Epidermal melanocyte (primary cell): ENCODE data around the gene WDR37.
"Not testable (repeated sequence)": the region's sequence is repeated elsewhere in the genome, so short reads cannot be mapped to it uniquely, and the experiment has no call there.

Source experiments
- DNase-seq: peaks from one replicate; pipeline ENCODE4 v3.0.0; 2011; ENCODE audit warnings: low spot score; ENCODE audit not compliant: insufficient read length

The WDR37 gene, protein sequence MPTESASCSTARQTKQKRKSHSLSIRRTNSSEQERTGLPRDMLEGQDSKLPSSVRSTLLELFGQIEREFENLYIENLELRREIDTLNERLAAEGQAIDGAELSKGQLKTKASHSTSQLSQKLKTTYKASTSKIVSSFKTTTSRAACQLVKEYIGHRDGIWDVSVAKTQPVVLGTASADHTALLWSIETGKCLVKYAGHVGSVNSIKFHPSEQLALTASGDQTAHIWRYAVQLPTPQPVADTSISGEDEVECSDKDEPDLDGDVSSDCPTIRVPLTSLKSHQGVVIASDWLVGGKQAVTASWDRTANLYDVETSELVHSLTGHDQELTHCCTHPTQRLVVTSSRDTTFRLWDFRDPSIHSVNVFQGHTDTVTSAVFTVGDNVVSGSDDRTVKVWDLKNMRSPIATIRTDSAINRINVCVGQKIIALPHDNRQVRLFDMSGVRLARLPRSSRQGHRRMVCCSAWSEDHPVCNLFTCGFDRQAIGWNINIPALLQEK

DNA sequence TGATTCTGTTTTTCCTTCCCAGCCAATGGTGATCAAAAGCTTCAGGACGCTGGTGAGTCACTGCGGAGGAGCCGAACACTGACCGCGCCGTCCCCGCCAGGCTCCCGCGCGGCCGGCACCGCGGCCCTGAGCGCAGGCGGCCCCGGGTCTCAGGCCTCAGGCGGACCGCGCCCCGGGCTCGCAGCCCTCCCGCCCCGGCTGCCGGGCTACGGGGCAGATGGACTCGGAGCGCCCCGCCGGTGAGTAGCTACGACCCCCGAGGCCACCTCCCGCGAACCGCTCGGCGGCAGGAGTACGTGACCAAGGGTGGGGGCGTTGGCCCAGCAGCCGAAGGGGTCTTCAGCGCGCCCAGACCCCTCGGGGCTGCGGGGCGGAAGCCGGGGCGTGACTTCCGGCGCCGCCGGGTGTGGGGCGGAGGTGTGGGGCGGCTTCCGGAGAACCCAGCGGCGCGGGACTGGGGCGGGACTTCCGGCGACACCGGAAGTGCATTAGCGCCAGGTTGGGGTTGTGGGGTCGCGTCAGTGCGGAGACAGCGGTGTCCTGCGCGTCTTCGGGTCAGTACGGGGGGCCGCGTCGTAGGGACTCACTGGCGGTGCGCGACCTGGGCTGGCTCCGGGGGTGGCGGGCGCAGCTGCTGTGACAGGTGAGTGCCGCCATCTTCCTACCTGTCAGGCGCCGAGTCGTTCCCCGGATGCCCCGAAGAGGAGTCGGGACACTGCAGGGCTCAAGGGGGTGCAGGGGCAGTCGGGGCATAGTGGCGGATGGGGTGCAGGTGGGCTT lies at the start of gene WDR37:
TSS of gene WDR37 (plus strand) at position 60 of the 780 bp plus-strand sequence. CDS start 15,771 bp downstream, outside the sequence.
- peak; percentile 85 for DNase-seq

DNA sequence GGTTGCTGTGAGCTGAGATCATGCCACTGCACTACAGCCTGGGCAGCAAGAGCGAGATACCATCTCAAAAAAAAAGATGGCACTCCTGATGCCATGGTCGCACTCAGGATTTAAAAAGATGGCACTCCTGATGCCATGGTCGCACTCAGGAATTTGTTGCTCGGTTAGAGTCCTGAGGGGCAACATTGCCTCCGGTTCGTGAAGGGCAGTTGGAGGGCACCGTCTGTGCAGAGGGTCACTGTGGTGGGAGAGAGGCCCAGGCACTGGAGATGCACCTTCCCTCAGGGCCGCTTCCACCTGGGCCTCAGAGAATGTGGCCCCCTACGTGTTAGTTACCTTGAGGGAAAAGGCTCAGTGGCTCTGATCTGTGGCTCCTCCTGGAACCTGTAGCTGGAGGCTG lies 49.6 kb upstream of the WDR37 start:
- DNase-seq: no peak

DNA sequence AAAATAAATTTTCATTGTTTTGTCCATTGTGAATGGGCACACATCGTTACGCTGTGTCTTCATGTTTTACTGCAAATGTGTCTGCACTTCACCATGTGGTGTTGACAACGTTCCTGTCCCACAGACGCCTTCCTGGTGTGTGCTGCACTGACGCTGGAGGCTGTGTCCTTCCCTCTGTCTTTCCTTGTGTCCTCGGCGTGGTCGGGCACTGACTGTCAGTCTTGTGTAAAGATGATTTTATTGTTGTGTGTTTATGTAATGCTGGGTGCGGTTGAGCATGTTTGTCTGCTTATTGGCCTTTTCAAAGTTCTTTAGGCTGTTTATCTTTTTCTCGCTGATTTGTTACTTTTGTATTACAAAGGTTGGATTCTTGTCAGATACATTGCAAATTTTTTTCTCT lies 48.6 kb upstream of the WDR37 start:
- DNase-seq: no peak

DNA sequence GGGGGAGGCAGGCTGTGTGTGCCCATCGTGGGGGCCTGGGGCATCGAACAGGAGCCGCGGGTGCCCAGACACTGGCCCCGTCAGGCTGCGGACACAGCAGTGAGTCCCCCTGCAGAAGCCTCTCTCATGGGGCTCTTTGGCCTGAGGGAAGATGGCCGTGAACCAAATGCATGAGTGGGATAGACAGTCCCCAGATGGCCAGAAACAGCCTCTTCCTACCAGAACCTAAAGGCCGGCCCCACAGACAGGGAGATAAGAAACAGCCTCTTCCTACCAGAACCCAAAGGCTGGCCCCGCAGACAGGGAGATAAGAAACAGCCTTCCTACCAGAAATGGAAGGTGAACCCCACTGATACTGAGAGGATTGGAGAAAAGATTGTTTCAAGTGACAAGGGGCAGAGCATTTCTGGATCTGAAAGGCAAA lies 47.1 kb upstream of the WDR37 start:
- no peak for DNase-seq

DNA sequence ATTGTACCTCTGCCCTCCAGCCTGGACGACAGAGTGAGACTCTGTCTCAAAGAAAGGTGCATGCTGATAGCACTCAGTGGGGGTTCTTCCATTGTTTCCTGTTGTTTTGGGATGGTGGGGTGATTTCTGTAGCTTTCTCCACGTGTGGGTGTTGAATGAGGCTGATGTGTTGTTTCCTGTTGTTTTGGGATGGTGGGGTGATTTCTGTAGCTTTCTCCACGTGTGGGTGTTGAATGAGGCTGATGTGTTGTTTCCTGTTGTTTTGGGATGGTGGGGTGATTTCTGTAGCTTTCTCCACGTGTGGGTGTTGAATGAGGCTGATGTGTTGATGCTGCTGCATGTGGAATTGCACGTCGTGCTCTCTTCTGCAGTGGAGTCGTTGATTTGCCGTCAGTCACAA lies 46.2 kb upstream of the WDR37 start:
- DNase-seq: not testable (repeated sequence)

DNA sequence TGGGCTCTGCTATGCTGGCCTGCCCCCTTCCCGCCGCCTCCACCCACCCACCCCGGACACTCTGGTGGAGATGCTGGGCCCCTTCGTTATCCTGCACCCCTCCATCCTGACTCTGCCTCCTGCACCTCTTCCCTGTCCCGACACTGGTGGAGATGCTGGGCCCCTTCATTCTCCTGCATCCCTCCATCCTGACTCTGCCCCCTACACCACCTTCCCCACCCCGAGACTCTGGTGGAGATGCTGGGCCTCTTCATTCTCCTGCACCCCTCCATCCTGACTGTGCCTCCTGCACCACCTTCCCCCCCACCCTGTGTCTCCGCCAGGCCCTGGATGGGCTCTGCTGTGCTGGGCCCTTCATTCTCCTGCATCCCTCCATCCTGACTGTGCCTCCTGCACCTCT lies 45.5 kb upstream of the WDR37 start:
- no peak for DNase-seq

DNA sequence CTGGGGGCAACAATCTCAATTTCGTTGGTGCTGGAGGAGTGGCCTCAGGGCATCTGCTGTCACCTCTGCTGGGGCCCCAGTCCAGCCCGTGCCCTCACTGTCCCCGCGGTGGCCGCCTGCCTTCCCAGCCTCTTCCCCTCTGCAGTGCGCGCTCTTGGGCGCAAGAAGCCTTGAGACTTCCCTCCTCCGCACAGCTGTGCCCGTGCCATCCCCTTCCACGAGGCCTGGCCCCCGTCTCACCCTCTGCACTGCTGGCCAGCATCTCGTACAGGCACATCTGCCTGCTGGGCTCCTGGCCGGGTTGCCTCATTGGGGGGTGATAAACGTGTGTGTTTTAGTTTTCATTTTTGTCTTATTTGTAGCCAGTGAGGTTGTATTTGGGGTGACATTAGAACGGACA lies 44.5 kb upstream of the WDR37 start:
- no peak for DNase-seq

DNA sequence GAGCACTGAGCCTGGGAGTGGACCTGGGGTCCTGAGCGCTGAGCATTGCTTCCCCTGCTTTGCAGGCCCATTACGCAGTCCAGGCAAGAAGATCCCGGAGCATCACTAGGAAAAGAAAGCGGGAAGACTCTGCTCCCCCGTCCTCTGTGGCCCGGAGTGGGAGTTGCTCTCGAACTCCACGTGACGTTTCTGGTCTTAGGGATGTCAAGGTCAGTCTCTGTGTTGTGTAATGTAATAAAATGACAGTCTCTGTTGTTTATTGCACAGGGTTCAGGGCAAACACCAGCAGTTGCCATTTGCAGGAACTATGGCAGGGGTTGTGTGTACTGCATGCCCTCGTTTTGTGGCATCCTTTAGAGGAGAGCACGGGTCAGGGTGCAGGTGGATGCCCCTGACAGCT lies 40.5 kb upstream of the WDR37 start:
- DNase-seq: no peak

DNA sequence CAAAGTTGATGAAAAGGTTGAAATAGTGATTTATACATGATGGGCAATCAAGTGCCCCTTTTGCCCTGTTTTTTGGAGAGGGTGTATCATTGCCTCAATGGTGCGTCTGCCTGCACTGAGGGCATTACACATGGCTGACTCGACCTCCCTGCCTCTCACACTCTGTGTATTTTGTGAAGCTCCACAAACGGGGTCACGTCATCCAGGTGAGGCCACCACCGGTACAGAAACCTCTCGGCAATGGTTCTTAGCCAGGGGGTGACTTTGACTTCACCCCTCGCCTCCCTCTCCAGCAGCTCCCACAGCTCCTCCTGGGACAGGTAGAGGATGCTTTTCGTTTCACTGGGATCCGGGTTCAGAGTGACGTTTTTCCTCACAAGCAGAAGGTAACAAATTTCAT lies 36.8 kb upstream of the WDR37 start:
- no peak for DNase-seq

DNA sequence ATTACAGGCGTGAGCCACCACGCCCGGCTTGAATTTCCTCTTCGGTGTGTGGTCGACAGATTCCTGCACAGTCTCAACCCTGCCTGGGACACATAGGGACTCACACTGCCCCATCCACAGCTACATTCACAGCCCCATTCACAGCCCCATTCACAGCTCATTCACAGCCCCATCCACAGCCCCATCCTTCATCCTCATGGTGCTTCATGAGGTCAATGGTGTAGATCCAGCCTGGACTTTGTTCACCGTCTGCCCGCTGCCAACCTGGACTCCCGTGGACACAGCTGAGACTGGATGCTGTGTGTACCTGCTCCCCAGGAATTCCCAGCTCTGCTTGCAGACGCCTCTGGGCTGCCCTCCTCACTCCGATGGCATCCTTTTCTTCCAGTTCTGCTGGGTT lies 35.7 kb upstream of the WDR37 start:
- DNase-seq: no peak

DNA sequence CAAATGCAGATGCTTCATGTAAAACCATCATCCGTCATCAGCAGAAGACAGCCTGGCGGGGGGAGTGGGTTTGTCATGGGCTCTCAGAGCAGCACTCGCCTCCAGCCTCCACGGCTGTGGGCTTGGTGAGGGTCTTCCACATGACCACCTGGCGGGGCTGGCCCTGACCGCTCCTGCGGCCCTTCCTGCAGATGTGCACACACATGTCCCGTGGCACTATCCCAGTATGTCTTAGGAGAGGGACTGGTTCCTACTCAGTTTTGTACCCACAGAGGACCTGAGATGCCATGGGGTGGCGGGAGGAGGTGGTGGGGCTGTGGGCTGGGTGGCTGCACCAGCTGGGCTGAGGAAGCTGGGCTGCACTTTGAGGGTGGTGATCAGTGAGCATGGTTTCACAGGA lies 35.2 kb upstream of the WDR37 start:
- DNase-seq: no peak

DNA sequence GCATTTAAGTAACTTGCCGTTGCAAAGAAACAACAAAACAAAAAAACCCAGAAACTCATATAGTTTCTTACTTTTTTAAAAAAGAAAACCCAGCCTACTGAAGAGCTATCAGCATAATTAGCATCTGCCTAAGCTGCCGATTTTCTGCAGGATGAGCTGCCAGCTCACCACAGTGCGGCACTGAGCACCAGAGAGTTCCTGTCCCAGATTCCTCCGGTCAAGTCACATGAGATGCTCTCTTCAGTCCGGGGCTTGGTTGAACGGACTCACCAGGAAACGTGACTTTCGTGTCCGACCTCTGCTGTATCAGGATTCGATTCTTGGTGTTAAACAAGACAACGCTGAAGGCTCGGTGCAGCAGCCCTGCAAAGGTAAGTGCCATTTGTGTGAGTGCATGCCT lies 33.8 kb upstream of the WDR37 start:
- DNase-seq: no peak

DNA sequence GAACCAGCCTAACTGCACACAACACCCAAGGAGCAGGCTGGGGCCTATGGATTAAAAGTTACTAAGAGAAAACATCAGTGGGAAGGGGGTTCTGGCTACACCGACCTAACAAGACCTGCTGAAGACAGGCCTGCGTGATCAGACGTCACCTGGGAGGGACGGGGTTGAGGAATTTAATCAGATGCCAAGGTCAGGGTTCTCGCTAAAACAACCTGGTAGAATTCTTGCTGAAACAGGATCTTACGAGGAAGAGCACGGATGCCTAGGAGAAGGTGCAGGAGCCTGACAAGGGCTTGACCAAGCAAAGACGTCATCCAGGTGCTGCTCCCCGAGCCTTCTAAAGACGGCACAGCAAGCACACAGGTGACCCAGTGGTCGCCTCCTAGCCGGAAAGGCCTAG lies 32.1 kb upstream of the WDR37 start:
- DNase-seq: no peak

DNA sequence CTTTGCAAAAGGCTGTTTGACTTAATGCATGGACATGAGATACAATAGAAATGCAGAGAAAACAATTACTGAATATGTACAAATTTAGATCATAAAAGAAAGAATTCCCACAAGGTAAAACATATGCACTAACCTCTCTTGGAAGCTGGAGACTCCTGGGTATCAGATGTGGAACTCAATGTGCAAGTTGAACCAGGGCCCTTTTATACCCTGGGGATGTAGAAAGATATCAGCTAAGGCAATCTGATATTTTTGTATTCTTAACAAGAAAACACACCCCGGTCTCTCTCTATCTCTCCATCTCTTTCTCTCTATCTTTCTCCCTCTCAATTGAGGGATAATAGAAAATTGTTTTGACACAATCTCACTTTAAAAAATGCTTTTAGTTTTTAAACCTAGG lies 30.5 kb upstream of the WDR37 start, which contains the start of gene IDI2:
TSS of gene IDI2 (minus strand) at position 177 of the 400 bp plus-strand sequence. CDS start 1,136 bp downstream, outside the sequence.
- DNase-seq: no peak

DNA sequence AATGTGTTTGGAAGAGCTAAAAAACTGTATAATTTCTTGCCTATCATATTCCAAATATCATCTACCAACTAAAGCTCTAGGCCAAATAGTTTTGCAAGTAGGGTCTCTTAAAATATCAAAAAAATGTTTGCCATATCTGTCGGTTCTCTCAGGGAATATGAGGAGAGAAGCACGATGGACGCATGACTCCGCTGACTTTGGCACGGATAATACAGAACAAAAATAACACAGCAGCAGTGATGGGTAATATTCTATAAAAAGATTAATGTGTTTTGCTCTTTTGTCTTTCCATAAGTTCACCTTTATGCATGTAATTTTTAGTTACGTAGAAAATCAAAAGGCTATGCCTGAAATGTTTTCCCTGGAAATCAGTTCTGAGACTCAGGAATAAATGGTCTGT lies 29.6 kb upstream of the WDR37 start:
- no peak for DNase-seq

DNA sequence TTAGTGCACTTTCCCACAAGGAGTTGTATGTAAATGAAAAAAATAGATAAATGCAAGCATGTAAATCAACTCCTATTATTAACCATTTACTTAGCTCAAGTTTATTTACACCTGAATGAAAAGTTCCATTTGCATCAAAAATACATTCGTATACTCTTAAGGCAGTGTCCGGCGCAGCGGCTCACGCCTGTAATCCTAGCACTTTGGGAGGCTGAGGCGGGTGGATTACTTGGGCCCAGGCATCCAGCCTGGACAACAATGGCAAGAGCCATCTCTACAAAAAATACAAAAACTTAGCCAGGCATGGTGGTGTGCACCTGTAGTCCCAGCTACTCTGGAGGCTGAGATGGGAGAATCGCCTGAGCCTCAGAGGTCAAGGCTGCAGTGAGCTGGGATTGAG lies 26.3 kb upstream of the WDR37 start:
- DNase-seq: no peak

DNA sequence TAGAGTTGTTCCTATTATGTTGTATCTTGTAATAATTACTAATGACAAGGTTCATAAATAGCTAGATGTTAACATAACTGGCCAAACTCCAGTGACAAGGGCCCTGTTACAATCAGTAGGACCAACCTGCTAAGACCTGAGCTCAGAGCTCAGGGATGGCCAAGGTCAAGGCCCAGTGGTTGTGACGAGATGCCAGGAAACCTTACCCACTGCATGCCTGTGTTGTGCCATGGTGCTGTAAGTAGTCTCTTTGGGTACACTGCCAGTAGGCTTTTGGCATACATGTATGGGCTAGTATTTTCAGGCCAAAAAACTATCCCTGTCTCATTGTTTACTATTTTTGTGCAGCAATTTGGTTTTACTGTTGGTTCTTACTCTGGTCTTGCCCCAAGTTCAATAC lies 22.6 kb upstream of the WDR37 start:
- no peak for DNase-seq

DNA sequence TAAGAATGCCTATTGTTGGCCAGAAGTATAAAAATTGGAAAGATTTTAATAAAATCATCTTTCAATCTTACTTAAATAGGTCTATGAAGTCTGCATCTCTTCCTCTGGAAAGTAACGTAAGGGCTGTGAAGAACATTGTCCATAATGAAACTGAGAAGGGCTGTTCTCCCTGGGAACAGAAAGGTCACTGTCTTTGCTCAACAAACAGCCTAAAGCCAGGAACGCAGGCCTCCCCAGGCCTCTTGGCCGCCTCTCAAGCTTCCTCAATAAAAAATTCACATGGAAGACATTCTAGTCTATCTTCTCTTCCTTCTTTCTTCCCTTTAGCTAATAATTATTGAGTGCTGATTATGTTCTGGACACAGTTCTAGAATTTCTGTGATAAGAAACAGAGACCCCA lies 21.4 kb upstream of the WDR37 start:
- peak; percentile 74 for DNase-seq

DNA sequence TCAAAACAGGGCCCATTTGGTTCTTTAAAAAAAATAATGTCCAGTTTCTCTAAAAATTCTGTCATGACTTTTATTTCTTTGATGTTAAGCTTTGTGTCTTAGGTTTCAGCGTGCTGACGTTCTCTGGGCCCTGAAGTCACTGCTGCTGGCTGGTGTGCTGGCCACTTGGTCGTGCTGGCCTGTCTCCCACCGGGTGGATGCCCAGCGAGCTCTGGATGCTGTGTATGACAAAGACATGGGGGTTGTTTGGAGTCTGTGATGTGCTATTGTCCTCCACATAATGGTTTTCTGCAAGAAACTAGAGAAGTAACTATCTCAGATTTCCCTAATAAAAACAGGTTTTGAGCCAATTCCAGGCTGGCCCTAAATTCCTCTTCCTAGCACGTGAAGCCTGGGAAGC lies 21.0 kb upstream of the WDR37 start:
- no peak for DNase-seq

DNA sequence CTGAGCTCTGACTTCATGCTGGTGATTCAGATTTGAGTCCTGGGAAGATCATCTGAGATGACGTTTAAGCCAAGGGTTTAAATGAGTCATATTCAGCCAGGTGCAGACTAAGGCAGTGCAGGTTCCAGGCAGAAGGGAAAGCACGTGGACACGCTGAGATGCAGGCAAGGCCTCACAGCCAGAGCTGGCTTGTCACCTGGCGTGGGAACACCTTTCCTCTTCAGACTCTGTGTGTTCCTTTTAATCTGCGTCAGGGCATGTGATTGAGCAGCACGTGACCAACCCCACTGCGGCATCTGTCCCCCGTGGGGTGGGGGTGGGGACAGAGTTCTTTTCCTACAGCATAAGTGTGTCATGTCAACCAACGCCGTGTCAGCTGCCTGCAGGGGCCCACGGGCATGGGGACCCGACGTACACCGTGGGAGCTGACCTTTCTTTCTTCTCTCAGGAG lies 19.8 kb upstream of the WDR37 start:
- no peak for DNase-seq

DNA sequence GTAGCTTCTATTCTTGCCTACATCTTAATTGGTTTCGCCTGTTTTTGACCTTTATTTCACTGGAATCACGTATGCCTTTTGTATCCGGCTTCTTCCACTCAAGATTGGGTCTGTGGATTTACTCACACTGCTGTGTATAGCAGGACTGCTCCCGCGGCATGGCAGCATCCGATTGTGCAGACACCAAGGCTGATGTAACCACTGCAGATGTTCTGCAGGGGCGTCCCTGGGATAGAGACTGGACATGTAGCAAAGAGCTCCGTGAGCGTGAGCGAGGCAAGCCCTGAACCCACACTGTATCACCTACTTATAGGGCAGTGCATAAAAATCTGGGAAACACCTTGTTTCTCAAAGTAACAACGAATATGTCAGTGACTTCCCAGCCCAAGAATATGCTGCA lies 19.1 kb upstream of the WDR37 start:
- DNase-seq: no peak

DNA sequence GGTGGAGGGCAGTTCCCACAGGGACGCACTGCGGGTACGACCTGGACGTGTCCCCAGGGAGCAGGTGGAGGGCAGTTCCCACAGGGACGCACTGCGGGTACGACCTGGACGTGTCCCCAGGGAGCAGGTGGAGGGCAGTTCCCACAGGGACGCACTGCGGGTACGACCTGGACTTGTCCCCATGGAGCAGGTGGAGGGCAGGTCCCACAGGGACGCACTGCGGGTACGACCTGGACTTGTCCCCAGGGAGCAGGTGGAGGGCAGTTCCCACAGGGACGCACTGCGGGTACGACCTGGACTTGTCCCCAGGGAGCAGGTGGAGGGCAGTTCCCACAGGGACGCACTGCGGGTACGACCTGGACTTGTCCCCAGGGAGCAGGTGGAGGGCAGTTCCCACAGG lies 17.4 kb upstream of the WDR37 start:
- not testable (repeated sequence) for DNase-seq
